Endothelial cell of umbilical vein (primary cell): ENCODE measurements around the gene EPSTI1.

Experiments used
- CTCF ChIP-seq, 2 donors: IDR thresholded peaks; 1 replicate in 1 of 2; 2 replicates in 1 of 2; pipeline ENCODE4 v1.5.1; 2011; ENCODE audit warnings: low read length in 2 of 2, mild to moderate bottlenecking in 2 of 2, moderate library complexity in 2 of 2, control low read depth in 1 of 2, inconsistent platforms in 1 of 2, low read depth in 1 of 2; ENCODE audit not compliant: insufficient read depth in 1 of 2; ENCODE audit errors: extremely low read depth in 1 of 2
- EZH2 ChIP-seq: IDR thresholded peaks from 2 replicates; pipeline ENCODE4 v1.6.1; 2012; ENCODE audit warnings: borderline replicate concordance, low read depth, mild to moderate bottlenecking, moderate library complexity, low read length, inconsistent platforms; ENCODE audit not compliant: severe bottlenecking
- MAX ChIP-seq: IDR thresholded peaks from 2 replicates; pipeline ENCODE4 v1.6.1; 2011; ENCODE audit not compliant: insufficient read depth, insufficient read length
- POLR2A ChIP-seq: IDR thresholded peaks from 2 replicates; pipeline ENCODE4 v1.6.1; 2012; ENCODE audit warnings: low read depth, mild to moderate bottlenecking, control low read depth, low read length
- POLR2AphosphoS5 ChIP-seq: IDR thresholded peaks from 2 replicates; pipeline ENCODE4 v1.6.1; 2012; ENCODE audit warnings: low read depth, mild to moderate bottlenecking, control low read depth, low read length, moderate library complexity; ENCODE audit not compliant: insufficient read depth

- TF ChIP-seq POLR2A: no peak
- TF ChIP-seq EZH2: no peak
- TF ChIP-seq CTCF (IDR thresholded peaks at IDR 0.05; ENCODE audit: extremely low read depth in 1 of 2, insufficient read depth in 1 of 2, low read depth in 1 of 2, low read length in 2 of 2): no peak
- TF ChIP-seq POLR2AphosphoS5: no peak
- TF ChIP-seq MAX: no peak
Observed at GRCh38 chr13:42880056-42880605, 111.9 kb downstream of the EPSTI1 start.
